HG03196 (cell line): ENCODE measurements around the gene LSM4.

Source experiments
- ATAC-seq: cut with Tn5 transposase; IDR thresholded peaks from one replicate; pipeline ENCODE4 v1.9.1; 2021; ENCODE audit not compliant: unreplicated experiment

Gene LSM4

GRCh38 chr19:18311502-18312091 lies 11.3 kb downstream of the LSM4 start:
- no peak for ATAC-seq

- ATAC-seq: no peak
Observed at GRCh38 chr19:18310966-18311365, 11.9 kb downstream of the LSM4 start.

GRCh38 chr19:18310118-18310909 lies 12.6 kb downstream of the LSM4 start:
- ATAC-seq: no peak

- no peak for ATAC-seq
Observed at GRCh38 chr19:18309525-18310064, 13.3 kb downstream of the LSM4 start.

GRCh38 chr19:18308948-18309325 lies 13.9 kb downstream of the LSM4 start:
- no peak for ATAC-seq

- no peak for ATAC-seq
Observed at GRCh38 chr19:18308051-18308947, 14.6 kb downstream of the LSM4 start.

GRCh38 chr19:18307271-18307681 lies 15.6 kb downstream of the LSM4 start:
- no peak for ATAC-seq

- ATAC-seq: no peak
Observed at GRCh38 chr19:18306888-18307260, 16.0 kb downstream of the LSM4 start.

GRCh38 chr19:18306209-18306887 lies 16.5 kb downstream of the LSM4 start:
- no peak for ATAC-seq

- peak; percentile 42 for ATAC-seq
Observed at GRCh38 chr19:18304458-18305310, 18.2 kb downstream of the LSM4 start.

GRCh38 chr19:18304208-18304457 lies 18.7 kb downstream of the LSM4 start:
- no peak for ATAC-seq

GRCh38 chr19:18301718-18302111 lies 21.2 kb downstream of the LSM4 start:
- no peak for ATAC-seq

GRCh38 chr19:18300930-18301717 lies 21.8 kb downstream of the LSM4 start:
- no peak for ATAC-seq

- ATAC-seq: no peak
Observed at GRCh38 chr19:18299654-18300053, 23.2 kb downstream of the LSM4 start.

- ATAC-seq: no peak
Observed at GRCh38 chr19:18298601-18299000, 24.3 kb downstream of the LSM4 start.

- no peak for ATAC-seq
Observed at GRCh38 chr19:18297308-18297707, 25.6 kb downstream of the LSM4 start.

- ATAC-seq: no peak
Observed at GRCh38 chr19:18295034-18295451, 27.8 kb downstream of the LSM4 start.

GRCh38 chr19:18294467-18294864 lies 28.4 kb downstream of the LSM4 start:
- no peak for ATAC-seq

- ATAC-seq: no peak
Observed at GRCh38 chr19:18293642-18294466, 29.0 kb downstream of the LSM4 start.
